Nucleus accumbens (tissue), 56 donors: ENCODE measurements around the gene ABR.
A peak's percentile ranks its signal among the peaks of the same experiment; 100 is the strongest.

Source experiments
- DNase-seq, 56 donors: peaks; one replicate each; lab custom pipeline; 2025; lab: John Stamatoyannopoulos, UW

ABR gene

DNA sequence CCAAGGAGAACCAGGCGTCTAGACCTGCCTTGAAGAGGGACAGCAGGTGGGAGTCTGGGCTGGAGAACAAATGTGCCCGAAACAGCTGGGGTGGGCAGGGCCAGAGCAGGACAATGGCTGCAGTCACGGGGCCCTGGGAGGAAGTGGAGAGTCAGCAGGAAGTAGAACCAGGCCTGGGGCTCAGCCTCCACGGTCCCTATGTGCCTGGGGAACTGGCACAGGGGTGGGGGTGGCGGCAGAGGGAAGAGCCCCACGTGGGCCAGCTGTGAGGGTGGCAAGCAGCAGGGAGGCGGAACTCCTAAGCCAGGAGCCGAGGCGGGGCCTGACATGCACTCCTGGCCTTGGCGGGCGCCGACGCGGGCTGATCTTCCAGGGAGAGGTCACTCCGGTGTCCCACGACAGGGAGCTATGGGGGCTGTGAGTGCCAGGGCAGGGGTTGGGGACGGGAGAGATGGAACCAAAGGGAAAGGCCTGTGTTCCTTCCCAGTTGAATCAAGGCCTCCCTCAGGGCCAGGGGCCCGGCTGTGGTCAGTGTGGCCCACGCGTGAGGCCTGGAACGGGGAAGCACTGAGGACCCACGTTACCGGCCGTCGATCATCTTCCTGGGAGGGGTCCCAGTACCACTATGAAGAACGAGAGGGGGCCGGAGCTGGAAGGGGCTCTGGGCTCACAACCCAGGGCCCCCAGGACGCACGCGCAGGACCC is 140.1 kb downstream of the ABR start:
- peak in 45 of 56 donors; percentile 18 to 80 (median 47) for DNase-seq

DNA sequence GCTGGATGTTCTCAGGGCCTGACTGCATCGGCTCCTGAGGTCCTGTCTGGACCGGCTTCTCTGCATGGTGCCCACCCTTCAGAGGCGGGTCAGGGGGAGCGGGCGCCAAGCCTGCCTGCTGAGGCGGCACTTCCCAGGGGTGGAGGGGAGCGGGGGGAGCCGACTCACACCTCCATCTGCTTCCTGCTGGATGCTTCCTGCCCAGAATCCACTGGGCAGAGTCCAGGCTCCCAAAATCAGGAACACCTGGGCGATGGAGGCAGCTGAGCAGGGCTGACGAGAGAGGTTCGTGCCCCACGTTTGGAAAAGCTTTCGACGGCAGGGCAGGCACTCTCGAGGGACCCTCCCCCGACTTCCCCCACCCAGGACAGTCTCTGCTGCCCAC is 140.7 kb downstream of the ABR start:
- DNase-seq, result no peak

DNA sequence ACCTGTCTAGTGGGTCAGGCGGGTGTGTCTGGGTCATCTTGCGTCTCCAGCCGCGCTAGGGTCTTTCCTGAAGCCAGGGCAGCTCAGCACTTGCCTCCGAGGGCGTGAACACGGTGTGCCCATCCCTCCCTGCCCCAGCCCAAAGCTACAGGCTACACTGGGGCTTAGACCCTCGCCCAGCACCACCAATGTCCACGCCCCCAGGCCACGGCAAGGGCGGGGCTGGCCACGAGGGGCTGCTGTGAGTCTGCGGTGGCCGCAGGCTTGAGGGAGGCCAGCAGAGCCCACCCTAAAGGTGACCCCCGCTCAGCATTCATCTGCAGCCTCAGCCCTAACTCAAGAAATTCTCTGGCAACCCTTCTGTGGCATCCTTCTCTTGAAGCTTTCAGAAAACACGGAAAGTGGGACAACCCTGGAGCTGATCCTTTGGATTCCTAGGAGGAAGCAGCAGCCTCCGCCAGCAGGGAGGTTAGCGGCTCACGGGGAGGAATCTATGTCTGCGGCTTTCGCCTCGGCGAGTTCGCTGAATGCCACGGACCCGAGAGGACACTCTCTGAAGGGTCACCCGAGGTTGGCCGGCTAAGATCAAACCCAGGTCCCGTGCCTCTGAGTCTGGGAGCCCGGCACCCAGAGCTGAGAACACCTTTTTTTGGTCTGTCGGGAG is 141.2 kb downstream of the ABR start:
- DNase-seq, result peak in 3 of 56 donors; percentile 21 to 25 (median 23)

DNA sequence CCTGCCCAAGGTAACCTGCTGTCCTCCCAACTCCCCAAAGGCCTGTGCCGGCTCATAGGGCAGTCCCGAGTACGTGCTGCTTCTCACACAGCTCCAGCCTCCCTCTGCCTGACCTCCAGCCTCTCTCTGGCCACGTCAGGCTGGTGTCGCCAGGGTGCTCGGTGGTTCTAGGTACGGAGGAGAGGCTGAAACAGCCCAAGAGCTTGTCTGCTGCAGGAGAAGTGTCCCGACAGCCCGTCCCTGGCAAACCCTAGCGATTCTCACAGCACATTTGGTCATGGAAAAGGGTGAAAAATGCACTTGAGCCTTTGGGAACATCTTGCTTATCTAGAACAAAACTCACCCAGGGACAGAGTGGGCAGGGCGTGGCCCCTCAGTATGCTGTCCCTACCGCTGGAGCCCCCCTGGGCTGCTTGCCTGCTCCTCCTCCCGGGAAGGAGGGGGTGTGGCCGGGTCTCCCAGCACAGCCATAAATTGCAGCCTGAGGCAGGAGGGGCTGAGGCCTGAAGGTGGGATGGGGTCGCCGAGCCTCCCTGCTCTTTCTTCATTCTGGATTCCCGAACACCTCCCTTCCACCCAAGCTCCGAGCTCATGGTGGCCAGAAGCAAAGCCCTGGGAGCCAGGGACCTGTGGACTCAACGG is 142.4 kb downstream of the ABR start:
- DNase-seq, result no peak

DNA sequence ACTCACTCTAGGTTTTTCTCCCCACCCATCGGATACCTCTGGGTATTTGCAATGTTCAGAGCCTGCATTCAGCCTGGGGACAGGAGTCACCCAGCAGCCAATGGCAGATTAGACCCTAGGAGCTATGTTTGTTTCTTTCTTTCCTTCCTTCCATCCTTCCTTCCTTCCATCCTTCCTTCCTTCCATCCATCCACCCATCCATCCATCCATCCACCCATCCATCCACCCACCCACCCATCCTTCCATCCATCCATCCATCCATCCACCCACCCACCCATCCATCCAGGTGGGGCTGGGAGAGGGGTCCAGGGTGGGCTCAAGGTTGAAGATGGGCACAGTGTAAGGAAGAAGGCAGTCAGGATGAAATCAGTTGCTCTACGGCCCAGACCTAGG is 142.9 kb downstream of the ABR start:
- DNase-seq, result no peak

DNA sequence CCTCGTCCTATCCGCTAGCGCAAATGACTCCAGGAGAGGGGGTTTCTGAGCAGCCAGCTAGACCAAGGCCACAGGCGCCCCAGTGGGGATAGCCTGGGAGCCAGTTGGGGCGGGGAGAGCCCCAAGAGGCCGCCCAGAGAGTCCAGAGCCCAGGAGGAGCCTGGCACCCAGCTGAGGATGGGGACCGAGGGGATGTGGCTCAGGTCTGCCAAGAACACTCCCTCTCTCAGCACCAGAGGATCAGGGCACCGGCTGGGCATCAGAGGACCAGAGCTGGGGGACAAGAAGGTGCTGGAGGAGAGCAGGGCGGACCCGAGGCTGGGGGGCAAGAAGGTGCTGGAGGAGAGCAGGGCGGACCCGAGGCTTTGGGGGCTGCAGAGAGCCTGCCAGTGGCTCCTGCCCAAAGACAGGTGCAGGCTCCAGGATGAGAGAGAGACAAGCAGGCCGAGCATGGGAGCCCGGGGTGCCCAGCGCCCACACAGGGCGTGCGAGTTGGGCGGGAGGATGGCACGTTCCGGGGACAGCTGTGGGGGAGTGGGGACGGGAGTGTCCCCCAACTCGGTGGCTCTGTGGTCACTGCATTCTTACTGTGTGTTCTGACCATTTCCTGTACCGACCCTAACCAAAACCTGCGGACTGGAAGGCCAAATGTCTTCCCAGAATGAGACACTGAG is 143.5 kb downstream of the ABR start:
- DNase-seq, result no peak

DNA sequence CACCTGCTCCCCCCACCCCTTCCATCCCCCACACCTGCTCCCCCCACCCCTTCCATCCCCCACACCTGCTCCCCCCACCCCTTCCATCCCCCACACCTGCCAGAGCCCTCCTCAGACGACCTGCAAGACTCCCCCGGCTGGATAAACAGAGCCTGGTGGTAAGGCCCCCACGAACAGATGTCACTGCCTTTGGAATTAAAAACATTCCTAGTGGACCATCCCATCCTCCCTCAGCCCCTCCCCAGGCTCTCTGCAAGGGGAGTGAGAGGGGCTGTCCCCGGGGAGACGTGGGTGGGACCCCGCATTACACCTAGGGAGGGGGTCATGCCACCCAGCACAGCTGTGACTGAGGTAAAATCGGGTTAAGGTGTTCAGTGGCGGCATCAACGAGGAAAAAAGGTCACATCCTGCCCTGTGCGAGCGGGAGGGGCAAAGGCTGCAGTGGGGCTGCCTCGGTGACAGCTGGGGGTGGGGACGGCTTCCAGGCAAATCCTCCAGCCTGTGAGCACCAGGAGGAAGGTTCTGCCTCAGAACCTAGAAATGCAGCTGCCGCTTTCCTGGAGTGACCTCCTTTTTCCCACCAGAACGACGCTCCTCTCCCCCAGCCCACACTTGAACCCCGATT is 144.1 kb downstream of the ABR start:
- DNase-seq, result peak in 1 of 56 donors; percentile 14

DNA sequence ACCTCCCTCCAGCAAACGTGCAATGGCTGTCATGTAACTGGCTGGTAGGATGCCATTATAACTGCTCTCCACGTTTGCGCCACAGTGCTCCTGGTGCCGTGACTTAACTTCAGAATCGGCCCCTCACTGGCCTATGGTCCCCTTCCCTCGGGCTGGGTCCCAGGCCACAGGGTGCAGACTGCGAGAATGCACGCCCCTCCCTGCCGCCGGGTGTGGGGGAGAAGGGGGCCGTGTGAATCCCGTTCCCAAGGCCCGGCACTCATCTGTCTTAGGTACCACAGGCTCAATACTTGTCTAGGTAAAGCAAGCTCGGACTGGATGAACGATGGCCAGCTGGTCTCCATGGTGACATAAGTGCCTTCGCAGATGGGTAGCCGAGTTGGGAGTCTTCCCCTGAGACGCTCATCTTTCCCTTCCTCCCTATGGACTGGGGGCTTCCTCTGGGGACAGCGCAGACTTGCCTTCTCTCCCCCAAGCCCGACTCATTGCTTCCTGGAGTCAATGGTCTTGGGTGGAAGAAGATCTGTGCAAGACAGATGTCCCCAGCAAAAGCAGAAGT is 145.1 kb downstream of the ABR start:
- no peak for DNase-seq

DNA sequence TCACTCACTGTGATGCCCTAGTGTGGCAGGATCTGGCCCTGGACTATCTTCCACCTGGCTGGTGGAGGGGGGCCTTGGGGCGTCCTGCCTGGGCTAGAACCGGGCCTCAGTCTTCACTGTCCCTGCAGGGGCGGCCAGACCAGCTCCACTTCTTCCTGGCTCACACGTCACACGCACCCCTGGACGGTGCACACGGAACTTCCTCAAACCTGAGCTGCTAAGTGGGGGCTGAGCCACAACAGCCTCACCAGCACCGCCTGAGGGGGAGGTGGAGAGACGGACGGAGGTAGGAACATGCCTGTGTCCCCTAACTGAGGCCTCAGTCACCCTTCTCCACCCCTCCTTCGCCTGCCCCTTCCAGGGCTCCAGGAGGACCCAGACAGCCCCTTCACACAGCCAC is 146.3 kb downstream of the ABR start:
- DNase-seq, result no peak

DNA sequence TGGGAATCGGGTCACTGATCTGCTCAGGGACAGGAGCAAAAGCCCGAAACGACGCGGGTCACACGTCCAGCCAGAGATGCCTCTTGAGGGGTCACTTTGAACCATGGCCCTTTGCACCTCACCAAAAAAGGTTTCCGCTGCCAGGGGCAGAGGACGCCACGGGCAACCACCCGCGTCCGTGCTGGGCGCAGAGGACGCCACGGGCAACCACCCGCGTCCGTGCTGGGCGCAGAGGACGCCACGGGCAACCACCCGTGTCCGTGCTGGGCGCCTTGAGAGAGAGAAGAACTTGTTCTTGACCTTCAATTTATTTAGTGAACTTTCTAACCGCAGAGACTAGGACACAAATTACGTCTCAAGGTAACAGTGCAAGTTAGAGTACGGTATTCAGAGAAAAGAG is 147.4 kb downstream of the ABR start:
- DNase-seq, result no peak

DNA sequence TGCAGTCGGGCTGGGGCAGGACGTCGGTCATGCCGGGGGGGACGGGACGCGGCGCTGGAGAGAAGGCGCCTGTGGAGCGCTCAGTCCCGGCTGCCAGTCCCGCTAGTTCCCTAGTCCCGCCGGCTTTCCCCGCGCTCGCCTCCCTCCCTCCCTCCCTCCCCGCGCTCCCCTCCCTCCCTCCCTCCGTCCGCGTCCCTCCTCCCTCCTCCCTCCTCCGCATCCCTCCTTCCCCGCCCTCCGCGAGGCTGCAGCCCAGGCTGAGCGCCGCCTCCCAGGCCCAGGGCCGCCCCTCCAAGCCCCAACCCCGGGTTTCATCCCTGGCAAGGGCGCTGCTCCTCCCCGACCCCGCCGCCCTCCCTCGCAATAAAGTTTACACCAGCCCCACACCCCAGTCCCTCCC is 148.1 kb downstream of the ABR start:
- DNase-seq, result peak in 30 of 56 donors; percentile 13 to 75 (median 36)

DNA sequence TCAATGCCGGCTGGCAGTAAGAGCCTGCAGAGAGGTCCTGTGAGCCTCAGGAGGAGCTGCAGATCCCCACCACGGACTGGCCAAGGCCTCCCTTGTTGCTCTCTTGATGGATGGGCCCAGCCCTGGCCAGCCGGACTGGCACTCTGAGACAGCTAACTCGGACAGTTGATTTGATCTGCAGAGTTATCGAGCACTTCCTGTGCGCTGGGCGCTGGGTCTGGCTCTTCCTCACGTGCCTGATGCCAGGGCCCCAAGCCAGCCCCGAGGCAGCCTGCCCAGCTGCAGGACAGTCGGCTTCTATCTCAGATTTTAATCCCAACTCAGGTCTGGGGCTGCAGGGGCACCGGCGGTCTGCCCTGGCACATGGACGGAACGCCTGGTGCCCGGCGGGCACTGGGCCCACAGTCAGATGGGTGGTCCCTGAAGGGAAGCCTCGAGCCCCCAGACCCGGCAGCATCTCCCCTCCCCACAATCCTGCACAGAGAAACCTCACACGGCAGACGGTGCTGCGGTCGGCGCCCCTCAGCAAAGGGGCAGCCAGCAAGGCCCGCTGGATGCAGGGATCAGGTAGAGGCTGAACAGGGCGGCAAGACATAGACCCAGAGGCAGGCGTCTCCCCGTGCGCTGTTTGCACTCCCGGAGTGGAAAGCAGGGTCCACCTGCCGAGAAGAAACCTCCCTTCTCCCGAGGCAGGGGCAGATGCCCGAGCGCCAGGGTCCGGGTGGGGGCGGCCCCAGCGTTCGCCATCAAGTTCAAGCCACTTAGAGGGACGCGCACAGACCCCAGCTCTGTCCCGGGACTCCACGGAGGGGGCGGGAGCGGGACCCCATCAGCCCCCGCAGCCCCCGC is 148.9 kb downstream of the ABR start:
- DNase-seq, result peak in 25 of 56 donors; percentile 5 to 52 (median 24)

DNA sequence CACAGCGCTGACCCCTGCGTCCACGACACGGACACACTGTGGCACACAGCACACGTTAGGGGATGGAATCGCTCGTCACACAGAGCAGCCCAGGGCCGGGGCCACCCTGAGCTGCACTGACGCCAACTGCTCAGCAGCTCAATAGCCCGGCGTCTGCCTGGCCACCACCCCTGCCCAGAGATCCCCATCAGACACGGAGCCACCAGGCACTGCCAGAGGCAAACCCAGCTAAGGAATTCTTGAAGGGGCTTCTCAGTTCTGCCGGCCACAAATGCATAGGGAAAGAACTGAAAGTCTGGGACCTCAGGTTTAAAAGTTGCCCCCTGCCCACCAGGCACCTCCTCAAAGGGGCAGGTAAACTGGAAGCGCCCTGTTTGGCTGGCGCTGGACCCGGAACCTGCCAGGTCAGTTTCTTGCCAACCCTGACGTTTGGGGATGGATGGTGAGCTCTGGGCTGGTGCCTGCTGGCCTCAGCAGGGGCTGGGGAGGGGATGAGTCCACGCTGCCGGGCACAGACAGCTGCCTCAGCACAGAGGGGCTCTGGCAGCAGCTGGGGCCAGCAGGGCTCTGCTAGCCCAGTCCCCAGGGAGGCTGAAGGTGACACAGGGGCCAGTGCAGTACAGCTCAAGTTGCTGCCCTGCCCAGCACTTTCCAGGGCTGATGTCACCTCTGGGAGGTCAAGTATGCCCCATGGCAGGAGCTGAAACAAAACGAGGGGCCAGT is 149.7 kb downstream of the ABR start:
- DNase-seq, result peak in 4 of 56 donors; percentile 17 to 32 (median 22)

DNA sequence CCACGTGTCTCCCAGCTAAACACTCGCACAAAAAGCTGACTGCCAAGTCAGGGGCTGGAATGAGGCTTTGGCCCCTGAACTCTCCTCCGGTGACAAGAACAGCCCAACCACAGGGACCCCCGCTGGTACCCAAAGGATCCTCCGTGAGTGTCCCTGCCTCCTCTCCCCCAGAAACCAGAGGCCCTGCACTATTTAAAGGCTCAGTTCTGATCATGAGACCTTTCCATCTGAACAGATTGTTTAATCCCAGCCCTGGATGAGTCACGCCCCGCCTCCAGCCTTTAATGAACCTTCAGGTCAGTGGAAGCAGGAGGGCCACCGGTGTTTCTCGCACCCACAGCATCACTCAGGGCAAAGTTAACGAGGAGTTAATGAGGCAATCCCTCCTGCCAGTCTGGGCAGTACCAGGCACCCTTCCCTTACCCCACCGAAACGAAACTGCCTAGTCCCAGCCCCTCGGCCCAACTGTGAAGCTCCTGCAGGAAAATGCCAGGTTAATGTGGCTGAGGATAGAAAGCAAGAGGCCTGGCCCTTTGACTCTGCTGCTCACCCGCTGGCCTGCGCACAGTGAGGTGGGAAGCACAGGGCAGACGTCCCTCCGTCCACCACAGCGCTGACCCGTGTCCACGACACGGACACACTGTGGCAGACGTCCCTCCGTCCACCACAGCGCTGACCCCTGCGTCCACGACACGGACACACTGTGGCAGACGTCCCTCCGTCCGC is 150.4 kb downstream of the ABR start:
- peak in 23 of 56 donors; percentile 12 to 64 (median 28) for DNase-seq

DNA sequence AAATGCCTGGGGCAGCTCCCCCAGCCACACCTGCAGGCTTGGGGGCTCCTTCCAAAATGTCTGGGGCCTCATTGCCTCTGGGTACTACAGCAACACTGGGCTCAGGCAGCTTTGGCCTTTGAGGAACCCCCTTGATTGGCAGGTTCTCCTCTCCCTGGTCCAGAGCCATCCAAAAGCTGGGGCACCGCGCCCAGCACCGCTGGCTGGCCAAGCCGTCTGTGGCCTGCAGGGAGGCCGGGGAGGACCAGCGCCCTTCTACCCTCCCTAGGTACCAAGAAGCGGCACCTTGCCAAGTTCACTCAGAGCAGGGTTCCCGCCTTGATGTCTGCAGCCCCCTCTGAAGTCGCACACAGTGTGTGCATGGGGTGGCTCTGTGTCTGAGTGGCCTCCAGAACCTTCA is 152.7 kb downstream of the ABR start:
- peak in 3 of 56 donors; percentile 10 to 35 (median 23) for DNase-seq

DNA sequence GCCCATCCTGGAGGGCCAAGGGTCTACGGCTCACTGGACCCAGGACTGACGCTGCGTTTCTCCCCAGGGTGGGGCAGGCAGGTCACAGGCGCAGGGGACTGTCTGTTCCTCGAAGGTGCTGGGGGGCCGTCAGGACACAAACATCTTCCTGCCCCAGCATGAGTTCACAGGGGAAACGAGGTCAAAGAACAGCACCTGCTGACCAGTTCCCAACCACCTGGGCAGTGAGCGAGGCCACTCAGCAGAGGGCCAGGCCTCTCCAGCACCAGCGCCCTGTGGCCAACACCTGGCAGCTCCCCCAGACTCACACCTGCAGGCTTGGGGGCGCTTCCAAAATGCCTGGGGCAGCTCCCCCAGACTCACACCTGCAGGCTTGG is 153.2 kb downstream of the ABR start:
- no peak for DNase-seq

DNA sequence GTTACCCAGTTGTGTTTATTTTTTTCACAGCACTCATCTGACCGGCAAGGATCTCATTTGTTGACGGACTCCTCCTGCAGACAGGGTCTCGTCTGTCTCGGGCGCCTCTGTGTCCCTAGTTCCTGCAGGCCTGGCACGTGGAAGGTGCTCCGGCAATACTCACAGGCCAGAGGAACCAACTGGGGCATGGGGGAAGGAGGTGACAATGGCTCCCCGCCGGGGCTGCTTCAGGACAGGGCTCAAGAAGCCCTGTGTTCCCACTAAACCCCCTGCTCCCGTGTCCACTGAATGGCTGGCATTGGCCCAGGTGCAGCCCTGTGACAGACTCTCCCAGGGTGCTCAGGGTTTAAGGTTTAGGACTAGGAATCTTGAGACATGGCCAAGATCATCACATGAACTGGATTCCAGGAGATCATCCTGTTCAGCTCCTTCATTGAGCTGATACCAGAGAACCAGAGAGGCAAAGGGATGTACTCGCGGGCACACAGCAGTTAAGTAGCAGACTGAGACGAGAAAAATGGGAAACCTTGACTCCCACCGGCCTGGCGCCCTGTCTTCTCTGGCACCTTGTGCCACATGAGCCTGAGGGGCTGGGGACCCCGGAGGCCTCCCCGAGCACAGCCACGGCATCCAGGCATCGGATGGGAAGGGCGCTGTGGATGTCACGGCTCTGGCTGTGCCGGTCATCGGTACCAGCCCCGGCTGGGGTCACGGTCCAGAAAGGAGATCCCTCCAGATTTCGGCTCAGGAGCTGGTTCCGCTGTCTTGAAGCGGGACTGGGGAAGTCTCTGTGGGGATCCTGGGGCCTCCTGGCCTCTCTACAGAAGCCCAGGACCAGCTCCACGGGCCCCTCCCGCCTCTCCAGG is 153.8 kb downstream of the ABR start:
- DNase-seq, result no peak
